GM10847 (cell line): ENCODE measurements around the gene CAPN5.

ENCODE experiments used
- POLR2A ChIP-seq: IDR thresholded peaks from 2 replicates; pipeline ENCODE4 v1.6.1; 2011; ENCODE audit not compliant: insufficient read length; ENCODE audit errors: extremely low read depth

CAPN5 gene

DNA sequence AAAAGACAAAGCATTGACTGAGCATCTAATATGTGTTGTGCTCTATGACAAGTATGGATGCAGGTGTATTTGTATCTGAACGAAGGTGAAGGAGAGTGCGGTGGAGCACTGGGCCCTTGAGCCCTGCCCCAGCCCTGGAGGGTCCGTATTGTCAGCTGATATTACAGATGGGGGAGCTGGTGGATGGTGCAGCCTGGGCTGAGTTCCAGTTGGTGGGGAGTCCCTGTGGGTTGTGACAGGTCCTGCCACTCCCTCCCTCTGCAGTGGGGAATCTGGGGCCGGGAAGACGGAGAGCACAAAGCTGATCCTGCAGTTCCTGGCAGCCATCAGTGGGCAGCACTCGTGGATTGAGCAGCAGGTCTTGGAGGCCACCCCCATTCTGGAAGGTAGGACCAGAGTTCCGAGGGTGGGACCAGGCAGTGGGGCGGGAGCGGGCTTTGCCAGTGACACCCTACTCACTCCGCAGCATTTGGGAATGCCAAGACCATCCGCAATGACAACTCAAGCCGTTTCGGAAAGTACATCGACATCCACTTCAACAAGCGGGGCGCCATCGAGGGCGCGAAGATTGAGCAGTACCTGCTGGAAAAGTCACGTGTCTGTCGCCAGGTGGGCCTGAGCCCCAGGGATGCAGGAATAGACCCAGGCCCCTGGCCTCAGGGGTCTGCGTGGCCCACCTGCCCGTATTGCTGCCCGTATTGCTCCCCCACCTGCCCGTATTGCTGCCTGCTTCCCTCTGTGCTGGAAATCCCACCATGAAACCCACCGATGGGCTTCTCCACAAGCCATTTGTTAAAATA lies 89.8 kb downstream of the CAPN5 start:
- no peak for TF ChIP-seq POLR2A

- TF ChIP-seq POLR2A = no peak
Observed at GRCh38 chr11:77158041-77158695, 91.4 kb downstream of the CAPN5 start.

- no peak for TF ChIP-seq POLR2A
Observed at GRCh38 chr11:77159219-77159936, 92.6 kb downstream of the CAPN5 start.

DNA sequence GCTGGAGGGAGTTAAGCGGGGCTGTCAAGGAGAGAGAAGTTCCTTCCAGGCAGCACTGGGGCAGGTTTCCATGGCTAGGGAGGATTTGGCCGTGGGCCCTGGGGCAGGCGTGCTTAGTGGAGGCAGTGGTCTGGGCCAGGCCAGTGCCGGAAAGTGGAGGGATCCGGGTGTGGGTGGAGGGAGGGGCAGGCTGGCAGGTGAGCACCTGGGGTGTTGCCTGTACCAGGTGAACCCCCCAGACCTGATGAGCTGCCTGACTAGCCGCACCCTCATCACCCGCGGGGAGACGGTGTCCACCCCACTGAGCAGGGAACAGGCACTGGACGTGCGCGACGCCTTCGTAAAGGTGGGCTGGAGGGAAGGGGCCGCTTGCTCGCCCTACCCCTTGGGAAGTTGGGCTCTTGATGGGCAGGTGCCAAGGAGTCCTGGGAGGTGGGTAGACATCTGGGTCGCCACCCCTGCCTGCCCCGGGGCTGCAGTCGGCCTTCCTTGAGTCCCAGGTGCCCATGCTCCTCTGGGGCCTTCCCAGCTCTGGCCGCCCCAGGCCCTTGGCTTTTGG lies 93.2 kb downstream of the CAPN5 start:
- TF ChIP-seq POLR2A = no peak

DNA sequence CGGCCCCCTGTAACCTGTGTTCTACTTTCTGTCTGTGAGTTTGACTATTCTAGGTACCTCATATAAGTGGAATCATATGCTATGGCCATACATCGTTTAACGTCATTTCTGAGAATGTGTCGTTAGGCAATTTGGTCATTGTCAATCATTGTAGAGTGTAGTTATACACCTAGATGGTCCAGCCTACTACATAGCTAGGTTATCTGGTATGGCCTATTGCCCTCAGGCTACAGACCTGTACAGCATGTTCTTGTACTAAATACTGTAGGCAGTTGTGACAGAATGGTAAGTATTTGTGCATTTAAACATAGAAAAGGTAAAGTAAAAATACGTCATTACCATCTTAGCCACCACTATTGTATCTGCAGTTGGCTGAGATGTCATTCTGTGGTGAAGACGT lies 96.5 kb downstream of the CAPN5 start:
- TF ChIP-seq POLR2A = no peak

GRCh38 chr11:77165066-77165465 lies 98.3 kb downstream of the CAPN5 start:
- TF ChIP-seq POLR2A = no peak

GRCh38 chr11:77166021-77166420 lies 99.2 kb downstream of the CAPN5 start:
- no peak for TF ChIP-seq POLR2A

- no peak for TF ChIP-seq POLR2A
Observed at GRCh38 chr11:77167111-77167626, 100.4 kb downstream of the CAPN5 start.

- no peak for TF ChIP-seq POLR2A
Observed at GRCh38 chr11:77167791-77168190, 101.0 kb downstream of the CAPN5 start.

DNA sequence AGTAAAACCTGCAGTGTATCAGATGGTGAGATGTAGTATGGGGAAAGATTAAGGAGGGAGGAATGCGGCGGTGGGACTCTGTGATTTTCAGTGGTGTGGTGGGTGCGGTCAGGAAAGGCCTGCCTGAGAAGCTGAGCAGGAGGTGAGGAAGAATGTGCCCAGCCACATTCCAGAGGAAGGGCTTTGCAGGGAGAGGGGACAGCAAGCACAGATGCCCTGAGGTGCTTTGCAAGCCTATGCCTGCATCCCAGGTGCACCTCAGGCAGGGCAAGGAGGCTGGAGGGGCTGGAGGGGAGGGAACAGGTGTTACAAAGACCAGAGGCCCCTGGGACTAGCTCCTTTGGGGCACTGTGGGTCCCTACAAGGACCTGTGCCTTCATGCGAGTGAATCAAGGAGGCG lies 103.3 kb downstream of the CAPN5 start:
- TF ChIP-seq POLR2A = no peak

- no peak for TF ChIP-seq POLR2A
Observed at GRCh38 chr11:77171254-77171653, 104.5 kb downstream of the CAPN5 start.

GRCh38 chr11:77171885-77172665 lies 105.3 kb downstream of the CAPN5 start:
- TF ChIP-seq POLR2A = no peak

GRCh38 chr11:77172666-77172982 lies 105.9 kb downstream of the CAPN5 start:
- no peak for TF ChIP-seq POLR2A

DNA sequence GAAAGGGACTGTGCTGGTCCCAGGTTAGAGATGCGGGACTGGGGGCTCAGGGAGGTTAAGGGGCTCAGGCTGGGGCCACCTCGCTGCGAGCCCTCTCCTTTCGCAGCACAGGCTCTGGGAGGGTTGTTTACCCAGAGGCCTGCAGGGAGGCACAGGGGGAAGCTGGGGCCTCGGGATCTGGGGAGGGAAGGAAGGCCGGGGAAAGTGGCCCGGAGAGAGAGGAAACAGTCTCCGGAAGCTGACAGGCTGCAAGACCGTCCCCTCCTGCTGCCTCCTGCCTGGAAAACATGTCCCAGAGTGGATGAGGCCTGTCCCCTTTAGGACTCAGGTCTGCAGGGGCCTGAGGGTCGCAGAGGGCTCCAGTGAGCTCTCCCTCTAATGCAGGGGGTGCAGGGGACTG lies 106.7 kb downstream of the CAPN5 start:
- no peak for TF ChIP-seq POLR2A

DNA sequence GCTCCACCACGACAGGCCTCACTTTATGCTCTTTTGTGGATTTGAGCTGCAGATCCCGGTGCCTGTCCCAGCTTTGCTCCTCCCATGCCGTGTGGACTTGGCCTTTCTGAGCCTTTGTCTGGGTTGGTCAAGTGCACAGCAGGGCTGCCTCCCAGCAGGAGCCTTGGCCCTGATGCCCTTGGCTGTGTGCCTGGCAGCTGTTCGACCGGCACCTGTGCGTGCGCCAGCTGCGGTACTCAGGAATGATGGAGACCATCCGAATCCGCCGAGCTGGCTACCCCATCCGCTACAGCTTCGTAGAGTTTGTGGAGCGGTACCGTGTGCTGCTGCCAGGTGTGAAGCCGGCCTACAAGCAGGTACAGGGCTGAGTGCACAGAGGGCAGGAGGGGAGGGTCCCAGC lies 107.8 kb downstream of the CAPN5 start:
- TF ChIP-seq POLR2A = no peak
